GM18951 (cell line): Measurements from ENCODE around the gene CYP4X1.
"Not testable (repeated sequence)": the region's sequence is repeated elsewhere in the genome, so short reads cannot be mapped to it uniquely, and the experiment has no call there.

Source experiments
- POLR2A ChIP-seq: IDR thresholded peaks from 4 replicates; pipeline ENCODE4 v1.6.1; 2011; ENCODE audit warnings: mild to moderate bottlenecking; ENCODE audit not compliant: insufficient read length, insufficient read depth; ENCODE audit errors: extremely low read depth
- in situ Hi-C: fragments of 300-500 bp; cut with MboI; formaldehyde crosslinking; loops from one replicate; pipeline ENCODE4 v1.12.0; 2022; ENCODE audit warnings: low sequenced_read_pairs, mixed read lengths, inconsistent platforms; ENCODE audit not compliant: unreplicated experiment

CYP4X1 gene, protein sequence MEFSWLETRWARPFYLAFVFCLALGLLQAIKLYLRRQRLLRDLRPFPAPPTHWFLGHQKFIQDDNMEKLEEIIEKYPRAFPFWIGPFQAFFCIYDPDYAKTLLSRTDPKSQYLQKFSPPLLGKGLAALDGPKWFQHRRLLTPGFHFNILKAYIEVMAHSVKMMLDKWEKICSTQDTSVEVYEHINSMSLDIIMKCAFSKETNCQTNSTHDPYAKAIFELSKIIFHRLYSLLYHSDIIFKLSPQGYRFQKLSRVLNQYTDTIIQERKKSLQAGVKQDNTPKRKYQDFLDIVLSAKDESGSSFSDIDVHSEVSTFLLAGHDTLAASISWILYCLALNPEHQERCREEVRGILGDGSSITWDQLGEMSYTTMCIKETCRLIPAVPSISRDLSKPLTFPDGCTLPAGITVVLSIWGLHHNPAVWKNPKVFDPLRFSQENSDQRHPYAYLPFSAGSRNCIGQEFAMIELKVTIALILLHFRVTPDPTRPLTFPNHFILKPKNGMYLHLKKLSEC

DNA sequence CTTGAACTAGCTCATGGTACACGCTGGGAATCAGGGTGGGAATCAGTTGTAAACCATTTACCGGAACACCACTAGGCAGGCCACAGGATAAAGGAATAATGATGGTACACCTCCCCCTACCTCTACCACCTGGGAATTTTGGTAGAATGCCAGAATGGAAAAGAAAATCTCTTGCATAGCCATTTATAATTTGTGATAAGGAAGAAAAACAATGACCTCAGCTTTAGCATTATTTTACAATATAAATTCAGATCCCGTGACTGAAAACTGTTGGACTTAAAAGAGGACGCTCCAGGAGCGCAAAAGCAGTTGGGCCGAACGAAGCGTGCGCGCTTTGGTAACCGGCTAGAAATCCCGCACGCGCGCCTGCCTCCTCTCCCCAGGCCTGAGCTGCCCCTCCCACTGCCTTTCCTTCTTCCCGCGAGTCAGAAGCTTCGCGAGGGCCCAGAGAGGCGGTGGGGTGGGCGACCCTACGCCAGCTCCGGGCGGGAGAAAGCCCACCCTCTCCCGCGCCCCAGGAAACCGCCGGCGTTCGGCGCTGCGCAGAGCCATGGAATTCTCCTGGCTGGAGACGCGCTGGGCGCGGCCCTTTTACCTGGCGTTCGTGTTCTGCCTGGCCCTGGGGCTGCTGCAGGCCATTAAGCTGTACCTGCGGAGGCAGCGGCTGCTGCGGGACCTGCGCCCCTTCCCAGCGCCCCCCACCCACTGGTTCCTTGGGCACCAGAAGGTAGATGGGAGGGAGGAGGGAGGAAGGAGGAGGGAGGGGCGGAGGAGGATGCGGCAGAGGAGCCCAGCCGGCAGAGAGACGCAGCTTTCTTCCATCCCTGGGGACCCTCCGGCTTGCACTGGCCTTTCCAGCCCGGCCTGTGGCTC lies at the start of gene CYP4X1:
CYP4X1 (plus strand) TSS at position 402 of the 873 bp plus-strand sequence; CDS start at position 551, 149 bp downstream.
- in situ Hi-C loops, result no loop called here
- TF ChIP-seq POLR2A, result no peak

DNA sequence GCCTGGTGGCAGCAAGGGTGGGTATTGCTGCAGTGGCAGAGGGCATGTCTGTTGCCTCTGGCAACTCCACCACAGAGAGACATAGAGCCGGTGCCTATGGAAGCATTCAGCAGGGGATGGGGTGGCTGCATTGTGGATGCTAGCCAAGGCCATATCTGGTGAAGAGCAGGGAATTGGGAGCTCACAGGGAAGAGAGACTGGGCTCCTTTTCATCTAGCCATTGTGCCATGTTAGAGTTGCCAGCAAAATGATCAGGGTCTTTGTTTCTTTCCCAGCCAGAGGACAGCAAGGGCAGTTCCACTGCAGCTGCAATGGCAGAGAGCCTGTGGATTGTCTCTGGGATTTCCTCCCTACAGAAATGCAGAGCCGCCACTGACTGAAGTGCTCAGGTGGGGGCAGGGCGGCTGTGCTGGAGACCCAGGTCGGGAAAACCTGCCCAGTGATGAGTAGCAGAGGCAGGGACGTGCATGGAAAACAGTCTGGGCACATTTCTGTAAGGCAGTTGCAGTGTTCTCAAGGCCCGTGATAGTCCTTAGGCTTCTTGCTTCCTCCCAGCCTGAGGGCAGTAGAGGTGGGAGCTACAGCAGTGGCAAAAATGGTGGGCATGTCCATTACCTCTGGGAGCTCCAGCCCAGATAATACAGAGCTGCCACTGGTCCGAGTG lies 40.2 kb upstream of the CYP4X1 start:
- in situ Hi-C loops, result no loop called here
- TF ChIP-seq POLR2A, result no peak

DNA sequence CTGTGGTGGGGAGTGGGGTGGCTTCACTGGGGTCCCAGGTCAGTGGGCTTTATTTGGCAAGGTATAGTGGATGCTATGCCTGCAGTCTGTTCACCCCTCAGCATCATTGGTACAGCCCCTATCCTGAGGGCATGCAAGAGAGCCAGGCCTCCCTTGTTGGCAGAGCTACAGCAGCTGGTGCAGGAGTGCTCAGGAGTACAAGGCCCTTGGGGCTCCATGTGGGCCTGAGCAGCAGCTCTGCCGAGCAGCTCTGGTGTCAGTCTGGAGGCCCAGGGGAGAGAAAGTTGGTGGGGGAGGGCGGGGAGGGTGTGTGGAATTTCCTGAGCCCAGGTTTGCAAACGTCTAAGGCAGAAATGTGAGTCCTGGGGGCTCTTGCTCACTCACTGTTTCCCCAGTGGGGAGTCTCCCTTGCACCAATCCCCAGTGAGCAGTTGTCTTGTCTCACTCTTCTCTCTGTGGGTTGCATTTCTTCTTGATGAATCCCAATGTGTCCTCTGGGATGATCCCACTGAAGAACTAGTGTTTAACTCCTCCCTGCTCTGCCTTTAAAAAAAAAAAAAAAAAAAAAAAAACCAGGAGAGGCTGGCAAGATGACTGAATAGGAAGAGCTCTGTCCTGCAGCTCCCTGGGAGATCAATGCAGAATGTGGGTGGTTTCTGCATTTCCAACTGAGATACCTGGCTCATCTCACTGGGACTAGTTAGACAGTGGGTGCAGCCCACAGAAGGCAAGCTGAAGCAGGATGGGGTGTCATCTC lies 39.5 kb upstream of the CYP4X1 start:
- TF ChIP-seq POLR2A, result no peak
- in situ Hi-C loops, result no loop called here

DNA sequence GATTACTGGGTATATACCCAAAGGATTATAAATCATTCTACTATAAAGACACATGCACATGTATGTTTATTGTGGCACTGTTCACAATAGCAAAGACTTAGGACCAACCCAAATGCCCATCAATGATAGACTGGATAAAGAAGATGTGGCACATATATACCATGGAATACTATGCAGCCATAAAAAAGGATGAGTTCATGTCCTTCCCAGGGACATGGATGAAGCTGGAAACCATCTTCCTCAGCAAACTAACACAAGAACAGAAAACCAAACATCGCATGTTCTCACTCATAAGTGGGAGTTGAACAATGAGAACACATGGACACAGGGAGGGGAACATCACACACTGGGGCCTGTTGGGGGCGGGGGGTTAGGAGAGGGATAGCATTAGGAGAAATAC lies 32.9 kb upstream of the CYP4X1 start:
- in situ Hi-C loops, result not testable (repeated sequence)

DNA sequence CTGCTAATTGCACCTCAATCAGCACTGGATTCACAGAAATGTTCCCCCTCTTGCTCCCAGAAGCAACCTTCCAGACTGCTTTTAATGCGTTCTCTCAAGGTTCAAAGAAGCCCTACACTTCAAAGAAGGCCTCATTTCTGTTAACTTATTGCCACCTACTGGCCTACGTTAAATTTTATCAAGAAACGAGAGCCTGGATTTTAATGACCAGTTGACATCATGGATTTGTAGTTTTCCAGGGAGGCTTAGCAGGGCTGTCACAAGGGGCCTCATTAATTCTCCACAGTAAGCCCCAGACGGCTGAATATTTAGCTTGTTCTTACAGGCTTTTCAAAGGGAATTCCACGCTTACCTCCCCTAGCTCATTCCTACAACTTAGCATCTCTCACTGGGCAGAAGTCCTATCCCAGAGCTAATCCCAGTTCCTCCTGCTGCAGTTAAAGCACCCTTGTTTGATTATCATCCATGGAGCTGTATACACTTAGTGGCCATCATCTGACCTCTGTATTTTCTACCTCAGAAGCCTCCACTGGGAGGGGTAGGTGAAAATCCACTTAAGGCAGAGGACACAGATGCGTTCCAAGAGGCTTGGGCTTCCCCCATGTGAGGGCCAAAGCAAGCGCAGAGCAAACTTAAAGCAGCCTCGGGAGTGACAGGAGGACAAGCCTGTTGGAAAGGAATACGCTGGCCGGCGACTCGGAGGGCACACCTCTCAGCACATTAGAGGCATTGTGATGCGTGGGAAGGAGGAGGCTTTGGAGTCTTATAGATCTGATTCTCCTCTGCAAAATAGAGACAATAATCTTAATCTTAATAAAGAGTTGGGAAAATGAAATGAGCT lies 32.2 kb upstream of the CYP4X1 start:
- in situ Hi-C loops, result no loop called here
- TF ChIP-seq POLR2A, result no peak

DNA sequence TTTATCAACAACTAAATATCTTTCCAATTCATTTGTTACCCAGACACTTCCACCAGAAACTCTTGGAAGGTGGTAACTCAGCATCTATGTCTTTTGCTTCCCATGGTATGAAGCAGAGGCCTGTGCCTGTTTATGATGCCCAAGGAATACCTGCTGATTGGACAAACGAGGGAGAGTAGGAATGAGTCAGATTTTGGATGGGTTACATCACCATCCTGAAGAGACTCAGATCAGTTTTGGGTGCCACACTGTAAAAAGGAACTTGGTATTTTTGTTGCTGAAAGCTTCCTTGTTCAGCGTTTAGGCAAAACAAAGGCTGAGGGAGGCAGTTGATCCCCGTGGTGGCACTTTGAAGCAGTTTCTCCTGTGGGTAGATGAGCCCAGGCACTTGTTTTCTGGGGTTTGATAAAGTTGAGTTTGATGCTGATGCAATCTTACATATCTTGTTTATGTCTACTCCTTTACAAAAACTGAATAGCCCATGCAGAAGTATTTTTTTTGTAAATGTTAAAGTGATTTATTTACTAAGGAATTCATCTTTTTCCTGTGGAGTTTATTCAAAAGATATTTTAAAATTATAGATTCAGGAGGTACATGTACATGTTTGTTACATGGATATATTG lies 26.7 kb upstream of the CYP4X1 start:
- no peak for TF ChIP-seq POLR2A
- in situ Hi-C loops, result no loop called here

DNA sequence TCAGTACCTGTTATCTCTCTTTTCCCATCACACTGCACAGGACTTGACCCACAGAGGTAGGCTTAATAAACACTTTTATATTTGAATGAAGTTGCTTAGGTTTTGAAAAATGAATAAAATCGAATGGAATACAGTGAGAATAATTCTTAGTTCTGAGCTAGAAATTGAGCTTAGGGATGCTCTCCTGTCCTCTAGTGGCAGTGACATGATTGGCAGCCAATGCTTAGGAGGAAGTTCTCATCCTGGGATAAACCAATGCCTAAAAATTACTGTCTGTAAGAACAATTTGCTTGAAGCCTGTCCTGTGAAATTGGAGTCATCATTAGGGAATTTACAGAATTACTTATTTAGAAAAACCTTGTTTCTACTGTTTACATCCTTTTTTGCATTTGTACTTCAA lies 21.3 kb upstream of the CYP4X1 start:
- no peak for TF ChIP-seq POLR2A

DNA sequence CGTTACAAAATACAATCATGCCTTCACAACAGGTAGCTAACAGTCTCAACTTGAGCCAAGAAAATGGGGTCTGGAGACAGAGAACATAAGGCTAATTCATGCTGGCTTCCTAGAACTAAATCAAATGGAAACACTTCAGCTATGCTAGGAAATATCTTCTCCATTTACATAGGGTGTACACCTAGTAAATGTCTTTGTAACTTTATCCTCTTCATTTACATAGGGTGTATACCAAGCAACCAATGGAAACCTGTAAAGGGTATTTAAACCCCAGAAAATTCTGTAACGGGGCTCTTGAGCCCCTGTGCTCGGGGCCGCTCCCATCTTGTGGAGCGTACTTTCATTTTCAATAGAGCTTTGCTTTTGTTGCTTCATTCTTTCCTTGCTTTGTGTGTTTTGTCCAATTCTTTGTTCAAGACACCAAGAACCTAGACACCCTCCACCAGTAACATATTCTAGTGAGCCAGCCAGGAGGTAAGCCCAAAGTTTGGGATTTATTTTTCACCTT lies 19.5 kb upstream of the CYP4X1 start:
- no peak for TF ChIP-seq POLR2A
- in situ Hi-C loops, result no loop called here

More for the DNA sequence above, 21.3 kb upstream of the CYP4X1 start:
- in situ Hi-C loops, result no loop called here

DNA sequence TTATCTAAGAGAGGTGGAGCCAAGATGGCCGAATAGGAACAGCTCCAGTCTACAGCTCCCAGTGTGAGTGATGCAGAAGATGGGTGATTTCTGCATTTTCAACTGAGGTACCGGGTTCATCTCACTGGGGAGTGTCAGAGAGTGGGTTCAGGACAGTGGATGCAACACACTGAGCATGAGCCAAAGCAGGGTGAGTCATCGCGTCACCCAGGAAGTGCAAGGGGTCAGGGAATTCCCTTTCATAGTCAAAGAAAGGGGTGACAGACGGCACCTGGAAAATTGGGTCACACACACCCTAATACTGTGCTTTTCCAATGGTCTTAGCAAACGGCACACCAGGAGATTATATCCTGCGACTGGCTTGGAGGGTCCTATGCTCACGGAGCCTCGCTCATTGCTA lies 17.0 kb upstream of the CYP4X1 start:
- in situ Hi-C loops, result not testable (repeated sequence)

DNA sequence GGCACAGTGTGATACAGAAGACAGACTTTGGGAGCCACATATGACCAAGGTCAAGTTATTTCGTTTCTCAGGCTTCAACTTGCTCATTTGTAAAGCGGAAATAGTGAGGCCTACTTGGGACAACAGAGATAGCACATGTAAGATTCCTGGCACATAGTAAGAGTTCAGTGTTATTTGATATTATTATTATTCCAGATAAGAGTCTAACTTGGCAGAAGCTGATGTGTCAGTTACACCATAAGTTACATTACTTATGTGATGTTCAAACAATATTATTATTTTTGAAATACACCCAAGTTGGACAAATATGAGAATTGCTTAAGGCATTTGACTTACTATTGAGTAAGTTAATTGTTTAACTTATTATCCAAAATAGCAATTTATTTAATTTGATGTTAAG lies 10.2 kb upstream of the CYP4X1 start:
- TF ChIP-seq POLR2A, result no peak
- in situ Hi-C loops, result no loop called here

DNA sequence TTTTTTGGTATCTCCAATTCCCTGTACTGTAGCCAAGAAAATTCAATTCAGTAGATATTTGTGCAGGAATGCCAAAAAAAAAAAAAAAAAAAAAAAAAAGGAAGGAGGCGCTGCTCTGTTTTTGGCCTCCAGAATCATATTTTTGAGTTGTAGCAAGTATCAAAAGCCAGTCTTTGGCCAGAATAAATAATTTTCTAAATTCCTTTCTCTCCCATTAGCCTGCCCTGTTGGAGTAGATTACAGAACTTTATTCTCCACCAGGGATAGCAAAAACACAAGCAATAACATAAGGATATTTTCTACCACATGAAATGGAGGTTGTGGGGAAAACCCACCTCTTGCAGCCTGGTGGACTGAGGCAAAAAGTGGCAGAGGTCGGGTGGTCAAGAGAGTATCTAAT lies 2.4 kb upstream of the CYP4X1 start:
- in situ Hi-C loops, result no loop called here
- no peak for TF ChIP-seq POLR2A
